ENCODE data around the gene CNTRL. TPM values are rescaled to one million over a fixed set of nuclear protein-coding genes. Genes with fewer than 3 reads are reported as not detected.

CNTRL gene
- polyA plus RNA-seq, 1 of the 3 experiments (the other 2 are of a cell fraction), result 3.6 TPM

DNA sequence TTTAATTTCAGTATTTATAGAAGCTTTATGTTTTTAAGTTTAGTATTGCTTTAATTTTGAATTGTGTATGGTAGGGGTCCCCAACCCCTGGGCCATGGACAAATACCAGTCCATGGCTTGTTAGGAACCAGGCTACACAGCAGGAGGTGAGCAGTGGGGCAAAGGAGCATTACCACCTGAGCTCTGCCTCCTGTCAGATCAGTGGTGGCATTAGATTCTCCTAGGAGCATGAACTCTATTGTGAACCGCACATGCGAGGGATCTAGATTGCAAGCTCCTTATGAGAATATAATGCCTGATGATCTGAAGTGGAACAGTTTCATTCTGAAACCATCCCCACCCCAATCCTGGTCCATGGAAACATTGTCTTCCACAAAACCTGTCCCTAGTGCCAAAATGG is 26.6 kb upstream of the CNTRL start:
- CTCF ChIA-PET, result interaction anchor here (0.9 to 2.3 kb wide), 2 partner anchors 272 to 292 kb away, joined by 3 to 6 read pairs; no protein-coding TSS in a partner anchor
- WGBS (ENCODE audit: low lambda C conversion rate), result 73% methylated on average over 2 of the region's 2 CpGs
- H3K4me2 ChIP-seq, result no peak overlapping the region
- H2AFZ ChIP-seq (ENCODE audit: low read depth), result no peak overlapping the region
- TF ChIP-seq, protein P1, sequence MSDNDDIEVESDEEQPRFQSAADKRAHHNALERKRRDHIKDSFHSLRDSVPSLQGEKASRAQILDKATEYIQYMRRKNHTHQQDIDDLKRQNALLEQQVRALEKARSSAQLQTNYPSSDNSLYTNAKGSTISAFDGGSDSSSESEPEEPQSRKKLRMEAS (IDR thresholded peaks at IDR 0.05; ENCODE audit: low read depth), result no peak
- TF ChIP-seq TCF12 (IDR thresholded peaks at IDR 0.05), result no peak
- H3K27me3 ChIP-seq (ENCODE audit: insufficient read depth), result no peaks in the 10 kb centered on the region
- H3K79me2 ChIP-seq (ENCODE audit: insufficient read depth), result no peaks in the 10 kb centered on the region
- no peaks in the 10 kb centered on the region for H4K20me1 ChIP-seq (ENCODE audit: insufficient read depth)
- peak overlapping the region in 1 of 2 experiments; percentile 53; a peak in 1 of 4 replicates for H3K27ac ChIP-seq (ENCODE audit: low read depth in 2 of 2, low read length in 1 of 2)
- no peak overlapping the region for H3K9ac ChIP-seq
- no peaks in the 10 kb centered on the region for H3F3A ChIP-seq (replicated peaks; ENCODE audit: insufficient read depth)
- H3K9me2 ChIP-seq, result no peaks in the 10 kb centered on the region
- no peaks in the 10 kb centered on the region for H3K9me3 ChIP-seq
- DNase-seq, result no peak
- no peaks in the 10 kb centered on the region for H3K36me3 ChIP-seq (replicated peaks in 1 of 2; ENCODE audit: control insufficient read depth in 1 of 2, insufficient read depth in 2 of 2, low read length in 1 of 2)
- POLR2A ChIA-PET, result interaction anchor here (0.5 kb wide), 1 partner anchor 63 kb away, joined by 3 read pairs; no protein-coding TSS in a partner anchor
- H3K4me3 ChIP-seq (ENCODE audit: low read depth in 2 of 2, low read length in 1 of 2), result no peak overlapping the region
- H3K4me1 ChIP-seq (ENCODE audit: control insufficient read depth in 1 of 2, insufficient read depth in 2 of 2, low read depth in 1 of 2, low read length in 1 of 2), result peaks cover 5 to 6% of the 10 kb centered on the region in 2 experiments; a peak in 3 of 4 replicates

DNA sequence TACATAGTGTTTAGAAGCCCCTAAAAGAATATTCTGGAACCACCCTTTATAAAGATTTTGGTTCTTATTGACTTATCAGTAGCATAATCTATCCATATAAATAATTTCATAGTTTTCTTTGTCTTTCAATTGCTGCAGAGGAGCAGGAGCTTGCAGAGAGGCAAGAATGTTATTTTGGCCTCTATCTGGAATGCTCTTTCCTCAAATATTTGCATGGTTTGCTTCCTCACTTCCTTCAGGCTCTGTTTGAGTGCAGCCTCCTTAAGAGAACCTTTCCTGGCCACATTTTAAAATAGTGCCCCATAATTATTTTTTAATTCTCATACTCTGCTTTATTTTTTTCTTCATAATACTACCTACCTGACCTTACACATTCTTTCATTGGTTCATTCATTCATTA is 26.1 kb upstream of the CNTRL start:
- H4K20me1 ChIP-seq (ENCODE audit: insufficient read depth), result no peaks in the 10 kb centered on the region
- DNase-seq, result no peak
- H3K9me2 ChIP-seq, result no peaks in the 10 kb centered on the region
- H2AFZ ChIP-seq (ENCODE audit: low read depth), result 0 out of 2 replicates have a peak overlapping the region, but pooled peaks have one; percentile 5
- POLR2A ChIA-PET, result no interaction called here
- peaks cover 5 to 6% of the 10 kb centered on the region in 2 experiments; a peak in 3 of 4 replicates for H3K4me1 ChIP-seq (ENCODE audit: control insufficient read depth in 1 of 2, insufficient read depth in 2 of 2, low read depth in 1 of 2, low read length in 1 of 2)
- no peak for TF ChIP-seq EZH2phosphoT487 (IDR thresholded peaks at IDR 0.05; ENCODE audit: borderline replicate concordance, low read depth)
- TF ChIP-seq RXRA (IDR thresholded peaks at IDR 0.05; ENCODE audit: borderline replicate concordance, low read depth), result no peak
- TF ChIP-seq MXI1 (IDR thresholded peaks at IDR 0.05; ENCODE audit: low read depth, low read length), result no peak
- TF ChIP-seq, protein P2, sequence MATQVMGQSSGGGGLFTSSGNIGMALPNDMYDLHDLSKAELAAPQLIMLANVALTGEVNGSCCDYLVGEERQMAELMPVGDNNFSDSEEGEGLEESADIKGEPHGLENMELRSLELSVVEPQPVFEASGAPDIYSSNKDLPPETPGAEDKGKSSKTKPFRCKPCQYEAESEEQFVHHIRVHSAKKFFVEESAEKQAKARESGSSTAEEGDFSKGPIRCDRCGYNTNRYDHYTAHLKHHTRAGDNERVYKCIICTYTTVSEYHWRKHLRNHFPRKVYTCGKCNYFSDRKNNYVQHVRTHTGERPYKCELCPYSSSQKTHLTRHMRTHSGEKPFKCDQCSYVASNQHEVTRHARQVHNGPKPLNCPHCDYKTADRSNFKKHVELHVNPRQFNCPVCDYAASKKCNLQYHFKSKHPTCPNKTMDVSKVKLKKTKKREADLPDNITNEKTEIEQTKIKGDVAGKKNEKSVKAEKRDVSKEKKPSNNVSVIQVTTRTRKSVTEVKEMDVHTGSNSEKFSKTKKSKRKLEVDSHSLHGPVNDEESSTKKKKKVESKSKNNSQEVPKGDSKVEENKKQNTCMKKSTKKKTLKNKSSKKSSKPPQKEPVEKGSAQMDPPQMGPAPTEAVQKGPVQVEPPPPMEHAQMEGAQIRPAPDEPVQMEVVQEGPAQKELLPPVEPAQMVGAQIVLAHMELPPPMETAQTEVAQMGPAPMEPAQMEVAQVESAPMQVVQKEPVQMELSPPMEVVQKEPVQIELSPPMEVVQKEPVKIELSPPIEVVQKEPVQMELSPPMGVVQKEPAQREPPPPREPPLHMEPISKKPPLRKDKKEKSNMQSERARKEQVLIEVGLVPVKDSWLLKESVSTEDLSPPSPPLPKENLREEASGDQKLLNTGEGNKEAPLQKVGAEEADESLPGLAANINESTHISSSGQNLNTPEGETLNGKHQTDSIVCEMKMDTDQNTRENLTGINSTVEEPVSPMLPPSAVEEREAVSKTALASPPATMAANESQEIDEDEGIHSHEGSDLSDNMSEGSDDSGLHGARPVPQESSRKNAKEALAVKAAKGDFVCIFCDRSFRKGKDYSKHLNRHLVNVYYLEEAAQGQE (IDR thresholded peaks at IDR 0.05; ENCODE audit: low read depth, low read length), result no peak
- no peak for TF ChIP-seq MEF2A (IDR thresholded peaks at IDR 0.05; ENCODE audit: borderline replicate concordance, low read depth)
- TF ChIP-seq SMC3 (IDR thresholded peaks at IDR 0.05; ENCODE audit: low read depth, low read length), result no peak
- no peak for TF ChIP-seq NRF1 (IDR thresholded peaks at IDR 0.05; ENCODE audit: low read depth, low read length)
- TF ChIP-seq YY1 (IDR thresholded peaks at IDR 0.05; ENCODE audit: low read depth), result no peak
- TF ChIP-seq FOSL2 (IDR thresholded peaks at IDR 0.05; ENCODE audit: borderline replicate concordance, low read depth), result no peak
- no peak for TF ChIP-seq CHD2 (IDR thresholded peaks at IDR 0.05; ENCODE audit: low read length, partially characterized antibody)
- no peaks in the 10 kb centered on the region for H3F3A ChIP-seq (replicated peaks; ENCODE audit: insufficient read depth)
- peak overlapping the region in 1 of 2 experiments; percentile 53; a peak in 1 of 4 replicates for H3K27ac ChIP-seq (ENCODE audit: low read depth in 2 of 2, low read length in 1 of 2)
- no peak overlapping the region for H3K4me3 ChIP-seq (ENCODE audit: low read depth in 2 of 2, low read length in 1 of 2)
- no peaks in the 10 kb centered on the region for H3K27me3 ChIP-seq (ENCODE audit: insufficient read depth)
- H3K9ac ChIP-seq, result no peak overlapping the region
- no peaks in the 10 kb centered on the region for H3K9me3 ChIP-seq
- no peaks in the 10 kb centered on the region for H3K79me2 ChIP-seq (ENCODE audit: insufficient read depth)
- no peak overlapping the region for H3K4me2 ChIP-seq
- no peaks in the 10 kb centered on the region for H3K36me3 ChIP-seq (replicated peaks in 1 of 2; ENCODE audit: control insufficient read depth in 1 of 2, insufficient read depth in 2 of 2, low read length in 1 of 2)
- CTCF ChIA-PET, result interaction anchor here (0.9 to 2.3 kb wide), 2 partner anchors 271 to 293 kb away, joined by 3 to 6 read pairs; no protein-coding TSS in a partner anchor
